GM18508 (cell line): ENCODE data around the gene USP6NL.
"Not testable (repeated sequence)": the region's sequence is repeated elsewhere in the genome, so short reads cannot be mapped to it uniquely, and the experiment has no call there.

Experiments used
- ATAC-seq: cut with Tn5 transposase; IDR thresholded peaks from one replicate; pipeline ENCODE4 v1.9.1; 2021; ENCODE audit warnings: moderate number of reproducible peaks; ENCODE audit not compliant: insufficient read depth, unreplicated experiment

The USP6NL gene

GRCh38 chr10:11436445-11436844 is 175.0 kb downstream of the USP6NL start:
- ATAC-seq: not testable (repeated sequence)

DNA sequence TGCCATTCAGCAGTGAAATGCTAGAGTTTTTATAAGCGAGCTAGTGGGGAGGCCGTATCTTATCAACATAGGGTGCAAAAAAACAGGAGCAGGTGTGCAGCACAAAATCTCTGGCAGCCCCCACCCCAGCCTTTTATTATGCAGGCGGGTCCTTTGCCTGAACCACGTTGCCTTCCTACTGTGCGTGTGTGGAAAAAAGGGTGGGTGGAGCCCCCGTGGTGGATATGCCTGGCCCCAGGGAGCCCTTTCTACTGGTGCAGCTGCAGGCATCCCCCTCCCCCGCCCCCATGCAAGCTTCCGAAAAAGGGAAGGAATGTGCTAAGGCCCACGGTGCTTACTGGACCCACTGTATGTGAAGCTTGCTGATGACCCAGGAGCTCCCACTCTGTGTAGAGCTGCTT is 175.9 kb downstream of the USP6NL start:
- no peak for ATAC-seq

DNA sequence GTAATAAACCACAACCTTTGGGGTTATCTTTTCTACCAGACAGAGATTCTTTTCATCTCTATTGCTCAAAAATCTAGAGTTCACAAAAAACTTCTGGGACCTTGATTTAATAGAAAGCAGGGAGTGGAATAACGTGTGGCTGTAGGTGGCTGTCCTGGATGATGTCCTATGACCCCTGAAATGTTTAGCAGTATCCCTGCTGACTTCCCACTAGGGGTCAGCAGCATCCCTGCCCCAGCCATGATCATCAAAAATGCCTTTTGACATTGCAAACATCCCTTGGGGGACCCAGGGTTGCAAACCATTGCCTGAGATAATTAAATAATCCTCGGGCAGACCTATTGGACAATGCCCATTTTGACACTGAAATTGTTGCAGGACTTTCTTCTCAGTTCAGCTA is 177.1 kb downstream of the USP6NL start:
- no peak for ATAC-seq

DNA sequence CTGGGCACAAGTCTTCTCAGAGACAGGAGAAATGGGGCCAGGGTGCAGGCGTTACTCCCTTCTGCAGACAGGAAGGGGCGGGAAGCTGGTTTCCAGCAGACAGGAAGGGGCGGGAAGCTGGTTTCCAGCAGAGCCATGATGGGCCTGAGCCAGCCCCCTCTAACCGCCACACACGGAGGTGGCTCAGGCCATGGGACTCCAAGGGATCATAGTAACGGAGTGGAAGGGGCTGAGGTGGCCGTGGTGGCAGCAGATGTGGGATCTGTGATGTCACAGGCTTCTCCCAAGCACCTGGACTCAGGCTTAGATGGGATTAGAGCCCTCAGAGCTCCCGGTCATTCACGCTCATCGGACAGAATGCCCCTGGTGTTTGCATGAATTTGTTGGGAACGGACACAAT is 177.8 kb downstream of the USP6NL start:
- ATAC-seq: no peak

GRCh38 chr10:11431216-11431555 is 180.3 kb downstream of the USP6NL start:
- no peak for ATAC-seq

DNA sequence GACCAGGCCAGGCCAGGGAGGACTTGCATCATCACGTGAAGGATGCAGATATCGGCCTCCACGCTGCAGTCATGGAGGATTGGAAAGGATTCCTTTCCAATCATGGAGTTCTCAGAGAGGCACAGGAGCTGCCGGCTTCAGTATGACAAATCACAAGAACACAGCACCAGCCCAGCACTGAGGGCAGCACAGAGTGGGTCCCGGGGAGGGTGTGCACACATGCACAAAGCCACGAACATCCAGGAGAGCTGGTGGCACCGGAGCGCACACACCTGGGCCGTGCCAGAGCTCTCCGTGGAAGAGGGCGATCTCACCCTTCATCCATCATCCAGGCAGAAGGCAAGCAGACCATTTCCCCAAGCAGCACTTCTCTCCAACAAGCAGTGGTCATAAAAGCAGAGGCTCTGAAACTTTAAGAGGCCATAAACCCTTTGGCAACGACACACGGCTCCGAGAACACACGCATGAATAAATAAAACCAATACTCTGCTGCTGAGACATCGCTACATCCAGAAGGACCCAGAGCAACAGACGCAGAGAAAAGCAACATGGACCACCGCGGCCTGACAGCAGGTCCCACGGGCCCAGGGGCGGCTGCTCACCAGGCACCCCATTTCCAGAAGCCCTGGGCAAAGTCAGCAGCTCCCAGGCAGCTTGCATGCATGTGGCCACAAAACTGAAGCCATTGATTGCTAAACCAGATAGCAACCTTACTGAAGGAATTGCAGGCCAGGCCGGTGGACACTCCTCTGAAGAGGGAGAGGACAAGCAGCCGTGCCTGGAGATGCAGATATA is 180.8 kb downstream of the USP6NL start:
- no peak for ATAC-seq

GRCh38 chr10:11429439-11430052 is 181.9 kb downstream of the USP6NL start:
- ATAC-seq: no peak

DNA sequence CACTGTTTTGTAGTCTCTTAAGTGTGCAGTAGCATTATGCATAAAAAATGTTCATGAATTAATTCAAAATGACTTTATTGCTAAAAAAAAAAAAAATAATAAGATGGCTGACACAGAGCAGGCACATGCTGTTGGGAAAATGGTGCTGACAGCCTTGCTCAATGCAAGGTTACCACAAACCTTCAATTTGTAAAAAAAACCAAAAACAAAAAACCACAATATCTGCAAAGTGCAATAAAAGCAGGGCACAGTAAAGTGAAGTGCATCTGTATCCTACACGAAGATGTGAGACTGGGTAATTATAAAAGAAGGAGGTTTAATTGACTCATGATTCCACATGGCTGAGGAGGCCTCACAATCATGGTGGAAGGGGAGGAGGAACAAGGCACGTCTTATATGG is 185.8 kb downstream of the USP6NL start:
- no peak for ATAC-seq

DNA sequence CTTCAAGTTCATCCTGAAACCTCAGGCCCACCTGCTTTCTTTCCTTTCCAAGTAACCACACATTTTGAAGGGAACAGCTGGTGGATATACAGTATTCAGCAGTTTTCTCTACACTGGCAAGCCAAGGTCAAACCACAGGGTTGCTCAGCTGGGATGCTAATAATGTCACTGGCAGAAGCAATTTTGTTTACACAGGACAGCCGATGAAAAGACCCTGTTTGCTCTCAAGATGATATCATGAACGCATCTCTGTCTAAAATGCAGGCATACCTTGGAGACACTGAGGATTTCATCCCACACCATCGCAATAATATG is 186.2 kb downstream of the USP6NL start:
- ATAC-seq: no peak

- ATAC-seq: no peak
Observed at GRCh38 chr10:11424456-11425295, 186.8 kb downstream of the USP6NL start.

DNA sequence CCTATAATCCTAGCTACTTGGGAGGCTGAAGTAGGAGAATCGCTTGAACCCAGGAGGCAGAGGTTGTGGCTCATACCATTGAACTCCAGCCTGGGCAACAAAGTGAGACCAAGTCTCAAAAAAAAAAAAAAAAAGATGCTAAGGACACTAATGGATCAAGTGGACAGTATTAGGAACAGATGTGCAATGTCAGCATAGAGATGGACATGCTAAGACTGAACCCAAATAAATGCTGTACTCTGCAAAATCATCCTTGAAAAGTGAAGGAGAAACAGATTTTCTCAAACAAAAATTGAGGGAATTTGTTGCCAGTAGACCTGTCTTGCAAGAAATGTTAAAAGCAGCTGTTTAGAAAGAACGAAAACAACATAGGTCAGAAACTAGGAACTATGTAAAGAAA is 194.5 kb downstream of the USP6NL start:
- ATAC-seq: no peak

GRCh38 chr10:11415095-11415494 is 196.4 kb downstream of the USP6NL start:
- no peak for ATAC-seq

GRCh38 chr10:11414314-11415038 is 197.0 kb downstream of the USP6NL start:
- ATAC-seq: no peak

GRCh38 chr10:11411926-11412545 is 199.4 kb downstream of the USP6NL start:
- no peak for ATAC-seq

DNA sequence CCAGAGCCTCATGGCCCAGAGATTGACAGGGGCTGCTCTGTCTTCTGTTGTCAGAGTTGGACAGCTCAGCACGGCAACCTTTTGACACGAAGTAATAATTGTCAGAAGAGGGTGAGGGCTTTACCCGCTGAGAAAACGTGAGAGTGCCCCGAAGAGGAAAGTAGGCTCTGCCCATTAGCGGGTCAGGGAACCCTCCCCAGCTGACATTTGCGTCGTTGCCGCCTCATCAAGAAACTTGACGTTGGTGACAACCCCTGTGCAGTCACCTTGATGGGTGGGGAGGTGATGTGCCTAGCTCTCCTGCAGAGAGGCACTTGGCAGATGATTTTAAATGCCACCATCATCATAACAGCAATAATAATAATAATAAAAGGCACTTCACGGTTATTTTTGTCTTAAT is 202.1 kb downstream of the USP6NL start:
- ATAC-seq: no peak

- no peak for ATAC-seq
Observed at GRCh38 chr10:11407939-11408338, 203.5 kb downstream of the USP6NL start.

DNA sequence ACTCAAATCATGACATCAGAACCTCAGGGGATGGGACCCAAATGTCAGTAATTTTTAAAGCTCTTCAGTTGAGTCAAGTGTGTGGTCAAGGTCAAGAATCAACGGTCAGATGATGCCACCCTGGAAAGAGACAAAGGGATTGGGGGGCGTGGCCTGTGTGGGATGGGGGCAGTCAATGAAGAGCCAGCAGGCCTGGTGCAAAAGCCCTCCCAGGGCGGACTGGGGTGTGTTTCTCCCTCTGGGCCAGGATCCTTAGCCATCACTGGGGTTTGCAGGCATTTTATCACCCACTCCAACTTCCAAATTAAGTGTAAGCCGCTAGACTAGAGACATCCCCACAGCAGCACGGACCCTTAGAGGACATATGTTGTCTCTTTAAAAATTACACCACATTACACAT is 204.7 kb downstream of the USP6NL start:
- ATAC-seq: no peak

DNA sequence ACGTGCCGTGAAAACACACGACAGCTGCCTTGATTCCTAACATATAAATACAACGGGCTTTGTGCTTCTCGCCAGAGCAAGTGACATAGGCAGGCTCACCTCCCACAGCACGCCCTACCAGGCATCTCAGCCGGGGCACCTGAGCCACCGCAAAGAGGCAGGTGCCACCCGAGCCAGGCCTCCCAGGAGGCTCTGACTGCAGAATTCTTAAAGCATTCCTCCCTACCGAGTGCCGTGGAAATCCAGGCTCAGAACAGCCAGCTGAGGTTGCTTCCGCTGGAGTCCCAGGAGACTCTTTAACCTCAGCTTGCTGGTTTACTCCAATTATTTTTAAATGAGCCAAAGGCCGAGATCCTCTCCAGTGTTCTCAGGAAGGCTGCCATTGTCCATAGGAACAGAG is 206.5 kb downstream of the USP6NL start:
- no peak for ATAC-seq
